ENCODE results near the gene TRIP13.

The TRIP13 gene

DNA sequence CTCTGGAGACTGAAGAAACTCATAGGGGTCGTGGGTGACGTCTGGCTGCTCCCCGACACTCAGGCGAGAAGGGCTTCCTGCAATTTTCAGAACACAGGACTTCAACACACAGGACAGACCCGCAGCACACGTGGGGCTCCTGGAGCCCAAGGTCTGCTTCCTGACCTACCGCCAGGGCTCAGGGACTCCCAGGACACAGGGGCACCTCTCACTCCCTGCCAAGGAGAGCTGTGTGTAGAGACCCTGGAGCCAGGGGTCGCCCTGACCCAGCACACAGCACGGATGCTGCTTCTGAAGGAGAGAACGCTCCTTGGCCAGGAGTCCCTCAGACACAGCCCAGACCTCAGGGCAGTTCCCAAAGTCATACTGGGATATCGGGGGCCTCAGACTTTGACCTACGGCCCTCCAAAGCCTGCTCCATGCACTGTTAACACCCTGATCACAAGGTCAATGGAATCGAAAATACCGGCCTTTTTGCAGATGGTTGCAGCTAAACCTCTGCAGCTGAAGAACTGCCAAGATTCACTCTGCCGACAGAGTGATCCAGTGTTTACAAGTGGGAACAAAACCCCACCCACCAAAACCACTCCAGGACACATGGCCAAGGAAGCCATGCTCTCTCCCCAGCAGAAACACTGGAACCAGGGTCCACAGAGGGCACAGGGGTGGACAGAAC, 28.1 kb upstream of the TRIP13 start:
- Histone ChIP-seq H3K4me3 (ENCODE audit: low read depth, low read length) (no peak overlapping the region), H3K36me3 (ENCODE audit: control insufficient read depth in 2 of 2, insufficient read depth in 1 of 2, low read length in 2 of 2) (peaks cover 11 to 80% of the 10 kb centered on the region in 2 experiments), H3K9me3 (ENCODE audit: control insufficient read depth, insufficient read depth, low read depth, low read length) (no peaks in the 10 kb centered on the region), H3K27ac (ENCODE audit: extremely low read depth, low read depth, low read length) (no peak overlapping the region), H3K4me1 (ENCODE audit: control insufficient read depth, insufficient read depth, low read length) (no peaks in the 10 kb centered on the region)
- CTCF ChIA-PET = no interaction called here
- POLR2A ChIA-PET = interaction anchor here (0.8 kb wide), 1 partner anchor 29 kb away, joined by 3 read pairs; no protein-coding TSS in a partner anchor
- TF ChIP-seq ZNF391 (tag by site-specific recombination; IDR thresholded peaks at IDR 0.05; ENCODE audit: borderline replicate concordance, low read depth) (no peak), KLF10 (tag by site-specific recombination; IDR thresholded peaks at IDR 0.05) (no peak), ZBTB44 (tag by site-specific recombination; IDR thresholded peaks at IDR 0.05) (no peak), ZNF76 (tag by site-specific recombination; IDR thresholded peaks at IDR 0.05; ENCODE audit: borderline replicate concordance, low read depth) (no peak), ZNF707 (tag by site-specific recombination; IDR thresholded peaks at IDR 0.05) (no peak)

GRCh38 chr5:865168-865521, 27.5 kb upstream of the TRIP13 start:
- TF ChIP-seq ZFP37 (tag by site-specific recombination; IDR thresholded peaks at IDR 0.05) (no peak), ZFP3 (tag by site-specific recombination; IDR thresholded peaks at IDR 0.05; ENCODE audit: low read depth) (no peak), ZNF660 (tag by site-specific recombination; IDR thresholded peaks at IDR 0.05) (no peak), ZNF548 (tag by site-specific recombination; IDR thresholded peaks at IDR 0.05) (no peak), ZSCAN30 (tag by site-specific recombination; IDR thresholded peaks at IDR 0.05) (no peak), ZNF248 (tag by site-specific recombination; IDR thresholded peaks at IDR 0.05) (no peak), SCRT2 (tag by site-specific recombination; IDR thresholded peaks at IDR 0.05) (no peak), HOXA7 (CRISPR knock-in tag; IDR thresholded peaks at IDR 0.05; ENCODE audit: borderline replicate concordance) (no peak), ZNF354C (tag by site-specific recombination; IDR thresholded peaks at IDR 0.05; ENCODE audit: borderline replicate concordance, low read depth) (no peak), ZNF2 (tag by site-specific recombination; IDR thresholded peaks at IDR 0.05) (no peak), ZNF629 (tag by site-specific recombination; IDR thresholded peaks at IDR 0.05) (no peak)
- TF ChIP-seq, protein P1, sequence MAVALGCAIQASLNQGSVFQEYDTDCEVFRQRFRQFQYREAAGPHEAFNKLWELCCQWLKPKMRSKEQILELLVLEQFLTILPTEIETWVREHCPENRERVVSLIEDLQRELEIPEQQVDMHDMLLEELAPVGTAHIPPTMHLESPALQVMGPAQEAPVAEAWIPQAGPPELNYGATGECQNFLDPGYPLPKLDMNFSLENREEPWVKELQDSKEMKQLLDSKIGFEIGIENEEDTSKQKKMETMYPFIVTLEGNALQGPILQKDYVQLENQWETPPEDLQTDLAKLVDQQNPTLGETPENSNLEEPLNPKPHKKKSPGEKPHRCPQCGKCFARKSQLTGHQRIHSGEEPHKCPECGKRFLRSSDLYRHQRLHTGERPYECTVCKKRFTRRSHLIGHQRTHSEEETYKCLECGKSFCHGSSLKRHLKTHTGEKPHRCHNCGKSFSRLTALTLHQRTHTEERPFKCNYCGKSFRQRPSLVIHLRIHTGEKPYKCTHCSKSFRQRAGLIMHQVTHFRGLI (tag by site-specific recombination; IDR thresholded peaks at IDR 0.05) = no peak
- TF ChIP-seq, protein P2, sequence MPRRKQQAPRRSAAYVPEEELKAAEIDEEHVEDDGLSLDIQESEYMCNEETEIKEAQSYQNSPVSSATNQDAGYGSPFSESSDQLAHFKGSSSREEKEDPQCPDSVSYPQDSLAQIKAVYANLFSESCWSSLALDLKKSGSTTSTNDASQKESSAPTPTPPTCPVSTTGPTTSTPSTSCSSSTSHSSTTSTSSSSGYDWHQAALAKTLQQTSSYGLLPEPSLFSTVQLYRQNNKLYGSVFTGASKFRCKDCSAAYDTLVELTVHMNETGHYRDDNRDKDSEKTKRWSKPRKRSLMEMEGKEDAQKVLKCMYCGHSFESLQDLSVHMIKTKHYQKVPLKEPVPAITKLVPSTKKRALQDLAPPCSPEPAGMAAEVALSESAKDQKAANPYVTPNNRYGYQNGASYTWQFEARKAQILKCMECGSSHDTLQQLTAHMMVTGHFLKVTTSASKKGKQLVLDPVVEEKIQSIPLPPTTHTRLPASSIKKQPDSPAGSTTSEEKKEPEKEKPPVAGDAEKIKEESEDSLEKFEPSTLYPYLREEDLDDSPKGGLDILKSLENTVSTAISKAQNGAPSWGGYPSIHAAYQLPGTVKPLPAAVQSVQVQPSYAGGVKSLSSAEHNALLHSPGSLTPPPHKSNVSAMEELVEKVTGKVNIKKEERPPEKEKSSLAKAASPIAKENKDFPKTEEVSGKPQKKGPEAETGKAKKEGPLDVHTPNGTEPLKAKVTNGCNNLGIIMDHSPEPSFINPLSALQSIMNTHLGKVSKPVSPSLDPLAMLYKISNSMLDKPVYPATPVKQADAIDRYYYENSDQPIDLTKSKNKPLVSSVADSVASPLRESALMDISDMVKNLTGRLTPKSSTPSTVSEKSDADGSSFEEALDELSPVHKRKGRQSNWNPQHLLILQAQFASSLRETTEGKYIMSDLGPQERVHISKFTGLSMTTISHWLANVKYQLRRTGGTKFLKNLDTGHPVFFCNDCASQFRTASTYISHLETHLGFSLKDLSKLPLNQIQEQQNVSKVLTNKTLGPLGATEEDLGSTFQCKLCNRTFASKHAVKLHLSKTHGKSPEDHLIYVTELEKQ (tag by site-specific recombination; IDR thresholded peaks at IDR 0.05; ENCODE audit: borderline replicate concordance) = no peak
- Histone ChIP-seq H3K4me3 (ENCODE audit: low read depth, low read length) (no peak overlapping the region), H3K9me3 (ENCODE audit: control insufficient read depth, insufficient read depth, low read depth, low read length) (no peaks in the 10 kb centered on the region), H3K4me1 (ENCODE audit: control insufficient read depth, insufficient read depth, low read length) (no peaks in the 10 kb centered on the region), H3K36me3 (ENCODE audit: control insufficient read depth in 2 of 2, insufficient read depth in 1 of 2, low read length in 2 of 2) (peaks cover 16 to 83% of the 10 kb centered on the region in 2 experiments), H3K27ac (ENCODE audit: extremely low read depth, low read depth, low read length) (no peak overlapping the region)
- POLR2A ChIA-PET = interaction anchor here (0.8 kb wide), 1 partner anchor 28 kb away, joined by 3 read pairs; no protein-coding TSS in a partner anchor
- CTCF ChIA-PET = no interaction called here

All from HEK293 (cell line).